ENCODE data around the gene ANKRD61. TPM values are rescaled to one million over a fixed set of nuclear protein-coding genes. Genes with fewer than 3 reads are reported as not detected.
A peak's percentile ranks its signal among the peaks of the same experiment; 100 is the strongest.

The ANKRD61 gene
- total RNA-seq, 1 experiment from 2014 or later = 0.24 TPM

DNA sequence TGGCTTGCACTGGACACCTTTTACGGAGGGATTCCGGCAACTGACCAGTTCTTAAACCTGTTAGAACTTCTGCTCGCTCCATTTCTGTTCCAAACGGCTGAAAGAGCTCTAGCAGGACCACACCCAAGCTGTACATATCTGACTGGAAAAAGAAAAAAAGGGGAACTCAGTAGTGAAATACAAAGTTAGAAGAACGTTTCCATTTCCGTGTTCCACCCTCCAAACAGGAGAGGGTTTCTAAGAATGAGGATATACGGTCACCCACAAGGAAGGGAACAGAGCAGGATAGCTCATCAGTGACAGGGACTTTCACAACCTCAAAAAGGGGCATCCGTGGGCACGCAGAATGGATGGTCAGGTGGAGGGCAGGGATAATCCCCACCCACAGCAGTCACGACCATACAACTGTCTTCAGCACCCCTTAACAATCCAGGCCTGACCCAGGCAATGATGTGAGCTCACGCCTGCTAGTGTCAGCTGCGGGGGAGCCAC is 4.3 kb upstream of the ANKRD61 start:
- Histone ChIP-seq H3K4me2 (ENCODE audit: insufficient read depth, insufficient read length, low read length) (no peak overlapping the region), H3K14ac (ENCODE audit: insufficient read depth, low read length) (no peak overlapping the region), H3K4ac (ENCODE audit: low read depth, low read length) (no peak overlapping the region), H3K27ac (ENCODE audit: insufficient read length, low read depth, low read length) (no peak overlapping the region), H3K23ac (ENCODE audit: insufficient read length, low read depth, low read length) (no peak overlapping the region), H3K4me1 (ENCODE audit: insufficient read depth, low read length) (no peaks in the 10 kb centered on the region), H3K9ac (ENCODE audit: extremely low read depth, insufficient read length, low read length) (no peak overlapping the region), H3K27me3 (ENCODE audit: insufficient read depth, low read length) (no peaks in the 10 kb centered on the region), H2BK20ac (ENCODE audit: low read depth, low read length, poor library complexity, severe bottlenecking) (no peak overlapping the region), H2BK12ac (ENCODE audit: insufficient read length, low read depth, low read length) (no peak overlapping the region), H3K56ac (ENCODE audit: insufficient read length, low read depth, low read length) (no peak overlapping the region), H3K79me2 (ENCODE audit: insufficient read depth, low read length) (no peaks in the 10 kb centered on the region), H3K18ac (ENCODE audit: insufficient read length, low read depth, low read length) (no peak overlapping the region), H3T11ph (ENCODE audit: low read length) (no peak overlapping the region), H4K8ac (replicated peaks; ENCODE audit: insufficient read length, low read depth, low read length) (no peak overlapping the region), H3K79me1 (ENCODE audit: insufficient read depth, low read depth, low read length, poor library complexity, severe bottlenecking) (no peaks in the 10 kb centered on the region), H4K91ac (ENCODE audit: insufficient read length, low read depth, low read length) (no peak overlapping the region), H2AFZ (ENCODE audit: low read length) (no peak overlapping the region), H2BK15ac (ENCODE audit: low read depth, low read length) (no peak overlapping the region), H2BK120ac (ENCODE audit: low read depth, low read length, poor library complexity, severe bottlenecking) (no peak overlapping the region), H2AK5ac (ENCODE audit: insufficient read length, low read length) (no peak overlapping the region), H3K23me2 (ENCODE audit: insufficient read length, low read depth, low read length, poor library complexity, severe bottlenecking) (no peaks in the 10 kb centered on the region), H4K5ac (ENCODE audit: insufficient read length, low read depth, low read length) (no peak overlapping the region), H3K9me3 (ENCODE audit: control insufficient read depth, low read depth, low read length) (no peaks in the 10 kb centered on the region), H2BK5ac (ENCODE audit: insufficient read length, low read length) (no peak overlapping the region), H4K20me1 (ENCODE audit: control insufficient read depth, insufficient read depth, insufficient read length) (no peaks in the 10 kb centered on the region)
- TF ChIP-seq, protein P1, sequence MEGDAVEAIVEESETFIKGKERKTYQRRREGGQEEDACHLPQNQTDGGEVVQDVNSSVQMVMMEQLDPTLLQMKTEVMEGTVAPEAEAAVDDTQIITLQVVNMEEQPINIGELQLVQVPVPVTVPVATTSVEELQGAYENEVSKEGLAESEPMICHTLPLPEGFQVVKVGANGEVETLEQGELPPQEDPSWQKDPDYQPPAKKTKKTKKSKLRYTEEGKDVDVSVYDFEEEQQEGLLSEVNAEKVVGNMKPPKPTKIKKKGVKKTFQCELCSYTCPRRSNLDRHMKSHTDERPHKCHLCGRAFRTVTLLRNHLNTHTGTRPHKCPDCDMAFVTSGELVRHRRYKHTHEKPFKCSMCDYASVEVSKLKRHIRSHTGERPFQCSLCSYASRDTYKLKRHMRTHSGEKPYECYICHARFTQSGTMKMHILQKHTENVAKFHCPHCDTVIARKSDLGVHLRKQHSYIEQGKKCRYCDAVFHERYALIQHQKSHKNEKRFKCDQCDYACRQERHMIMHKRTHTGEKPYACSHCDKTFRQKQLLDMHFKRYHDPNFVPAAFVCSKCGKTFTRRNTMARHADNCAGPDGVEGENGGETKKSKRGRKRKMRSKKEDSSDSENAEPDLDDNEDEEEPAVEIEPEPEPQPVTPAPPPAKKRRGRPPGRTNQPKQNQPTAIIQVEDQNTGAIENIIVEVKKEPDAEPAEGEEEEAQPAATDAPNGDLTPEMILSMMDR (conservative IDR thresholded peaks at IDR 0.05) = peak; percentile 9; the same call in 1 of the 3 replicates
- peaks cover 49 to 96% (median 84%) of the 10 kb centered on the region in 3 experiments for H3K36me3 Mint-ChIP-seq (ENCODE audit: insufficient read depth in 1 of 3, low read depth in 3 of 3)
- peaks cover 2 to 4% of the 10 kb centered on the region in 2 experiments; a peak in 1 of 4 replicates for H3K4me1 Mint-ChIP-seq
- no peaks in the 10 kb centered on the region for H3K27me3 Mint-ChIP-seq (ENCODE audit: low read depth)
- peak overlapping the region in 2 of 3 experiments; percentile 50 to 79; a peak in 3 of 7 replicates for H3K27ac Mint-ChIP-seq
- no peak for DNase-seq
- no CpG with 5 or more reads among the region's 12 CpGs for WGBS (ENCODE audit: extremely low coverage, insufficient read length, low lambda C conversion rate)
- H3K9me3 Mint-ChIP-seq = no peaks in the 10 kb centered on the region
- no peak overlapping the region for H3K4me3 Mint-ChIP-seq

All from H9 (cell line).